ENCODE data around the gene SEC14L2.

SEC14L2 gene

GRCh38 chr22:30396871-30397655 lies at the start of gene SEC14L2:
TSS of gene SEC14L2 (plus strand) at chr22:30397018. CDS start at chr22:30397117, 99 bp downstream.
- DNase-seq = peak; percentile 62

GRCh38 chr22:30347255-30347892 lies 49.4 kb upstream of the SEC14L2 start:
- no peak for DNase-seq

GRCh38 chr22:30348404-30348803 lies 48.4 kb upstream of the SEC14L2 start:
- no peak for DNase-seq

GRCh38 chr22:30348809-30349208 lies 48.0 kb upstream of the SEC14L2 start:
- DNase-seq = peak; percentile 11

GRCh38 chr22:30351226-30351625 lies 45.6 kb upstream of the SEC14L2 start:
- no peak for DNase-seq

- no peak for DNase-seq
Measured at GRCh38 chr22:30354644-30355043, 42.2 kb upstream of the SEC14L2 start.

- DNase-seq = peak; percentile 91
Measured at GRCh38 chr22:30356449-30357235, 40.2 kb upstream of the SEC14L2 start, which contains the start of the genes CCDC157 and SF3A1. TSS of gene CCDC157 (plus strand) at chr22:30357007. CDS start at chr22:30366001, 8,994 bp downstream. TSS of gene SF3A1 (minus strand) at chr22:30356894. CDS start at chr22:30356792, 102 bp downstream.

- no peak for DNase-seq
Measured at GRCh38 chr22:30357236-30357570, 39.6 kb upstream of the SEC14L2 start.

GRCh38 chr22:30357650-30358215 lies 39.1 kb upstream of the SEC14L2 start:
- DNase-seq = no peak

- DNase-seq = no peak
Measured at GRCh38 chr22:30358541-30358940, 38.3 kb upstream of the SEC14L2 start.

- no peak for DNase-seq
Measured at GRCh38 chr22:30361916-30362650, 34.7 kb upstream of the SEC14L2 start.

GRCh38 chr22:30362651-30363281 lies 34.1 kb upstream of the SEC14L2 start:
- no peak for DNase-seq

GRCh38 chr22:30365891-30366290 lies 30.9 kb upstream of the SEC14L2 start:
- DNase-seq = no peak

GRCh38 chr22:30368420-30368819 lies 28.4 kb upstream of the SEC14L2 start:
- DNase-seq = no peak

GRCh38 chr22:30370641-30371230 lies 26.1 kb upstream of the SEC14L2 start:
- no peak for DNase-seq

- DNase-seq = no peak
Measured at GRCh38 chr22:30371321-30371720, 25.5 kb upstream of the SEC14L2 start.

- DNase-seq = no peak
Measured at GRCh38 chr22:30371981-30372380, 24.8 kb upstream of the SEC14L2 start.

- no peak for DNase-seq
Measured at GRCh38 chr22:30372915-30373314, 23.9 kb upstream of the SEC14L2 start.

GRCh38 chr22:30373331-30374325 lies 23.2 kb upstream of the SEC14L2 start:
- no peak for DNase-seq

GRCh38 chr22:30375312-30375849 lies 21.4 kb upstream of the SEC14L2 start:
- no peak for DNase-seq
